Gastrocnemius medialis (tissue), 4 donors: ENCODE measurements around the gene PRR7.

ENCODE experiments used
- POLR2A ChIP-seq, 2 donors: fragments of 450-650 bp; IDR thresholded peaks; one replicate each; pipeline ENCODE4 v1.6.1; 2017; ENCODE audit warnings: antibody characterized with exemption in 2 of 2, mild to moderate bottlenecking in 2 of 2, moderate library complexity in 2 of 2
- TF ChIP-seq, protein P1 (sequence below), 5 experiments: fragments of 450-650 bp in 3 of 5; fragments of 200-600 bp in 2 of 5; sonication (generic) in 2 of 5; IDR thresholded peaks in 4 of 5; conservative IDR thresholded peaks in 1 of 5; 1 replicate in 4 of 5; 2 replicates in 1 of 5; pipeline ENCODE4 v1.5.1; 2016 to 2019; ENCODE audit warnings: antibody characterized with exemption in 5 of 5, mild to moderate bottlenecking in 3 of 5, moderate library complexity in 3 of 5

GRCh38 chr5:177404641-177405179 lies 41.9 kb upstream of the PRR7 start:
- TF ChIP-seq, protein P1, sequence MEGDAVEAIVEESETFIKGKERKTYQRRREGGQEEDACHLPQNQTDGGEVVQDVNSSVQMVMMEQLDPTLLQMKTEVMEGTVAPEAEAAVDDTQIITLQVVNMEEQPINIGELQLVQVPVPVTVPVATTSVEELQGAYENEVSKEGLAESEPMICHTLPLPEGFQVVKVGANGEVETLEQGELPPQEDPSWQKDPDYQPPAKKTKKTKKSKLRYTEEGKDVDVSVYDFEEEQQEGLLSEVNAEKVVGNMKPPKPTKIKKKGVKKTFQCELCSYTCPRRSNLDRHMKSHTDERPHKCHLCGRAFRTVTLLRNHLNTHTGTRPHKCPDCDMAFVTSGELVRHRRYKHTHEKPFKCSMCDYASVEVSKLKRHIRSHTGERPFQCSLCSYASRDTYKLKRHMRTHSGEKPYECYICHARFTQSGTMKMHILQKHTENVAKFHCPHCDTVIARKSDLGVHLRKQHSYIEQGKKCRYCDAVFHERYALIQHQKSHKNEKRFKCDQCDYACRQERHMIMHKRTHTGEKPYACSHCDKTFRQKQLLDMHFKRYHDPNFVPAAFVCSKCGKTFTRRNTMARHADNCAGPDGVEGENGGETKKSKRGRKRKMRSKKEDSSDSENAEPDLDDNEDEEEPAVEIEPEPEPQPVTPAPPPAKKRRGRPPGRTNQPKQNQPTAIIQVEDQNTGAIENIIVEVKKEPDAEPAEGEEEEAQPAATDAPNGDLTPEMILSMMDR (IDR thresholded peaks at IDR 0.05 in 4 of 5, conservative IDR thresholded peaks at IDR 0.05 in 1 of 5): no peak
- no peak for TF ChIP-seq POLR2A (IDR thresholded peaks at IDR 0.05)
